ENCODE data around the gene XKRX.

GRCh38 chrX:100871594-100872560, 56.8 kb downstream of the XKRX start:
- TF ChIP-seq GABPA (IDR thresholded peaks at IDR 0.05; ENCODE audit: low read depth): no peak
- TF ChIP-seq, protein P1, sequence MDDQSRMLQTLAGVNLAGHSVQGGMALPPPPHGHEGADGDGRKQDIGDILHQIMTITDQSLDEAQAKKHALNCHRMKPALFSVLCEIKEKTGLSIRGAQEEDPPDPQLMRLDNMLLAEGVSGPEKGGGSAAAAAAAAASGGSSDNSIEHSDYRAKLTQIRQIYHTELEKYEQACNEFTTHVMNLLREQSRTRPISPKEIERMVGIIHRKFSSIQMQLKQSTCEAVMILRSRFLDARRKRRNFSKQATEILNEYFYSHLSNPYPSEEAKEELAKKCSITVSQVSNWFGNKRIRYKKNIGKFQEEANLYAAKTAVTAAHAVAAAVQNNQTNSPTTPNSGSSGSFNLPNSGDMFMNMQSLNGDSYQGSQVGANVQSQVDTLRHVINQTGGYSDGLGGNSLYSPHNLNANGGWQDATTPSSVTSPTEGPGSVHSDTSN (IDR thresholded peaks at IDR 0.05): no peak
- TF ChIP-seq CTCF (IDR thresholded peaks at IDR 0.05): no peak
